GM18909 (cell line): ENCODE data around the gene EBF4.

Source experiments
- ATAC-seq: cut with Tn5 transposase; IDR thresholded peaks from one replicate; pipeline ENCODE4 v1.9.1; 2021; ENCODE audit warnings: mild to moderate bottlenecking; ENCODE audit not compliant: unreplicated experiment, poor library complexity

EBF4 gene

DNA sequence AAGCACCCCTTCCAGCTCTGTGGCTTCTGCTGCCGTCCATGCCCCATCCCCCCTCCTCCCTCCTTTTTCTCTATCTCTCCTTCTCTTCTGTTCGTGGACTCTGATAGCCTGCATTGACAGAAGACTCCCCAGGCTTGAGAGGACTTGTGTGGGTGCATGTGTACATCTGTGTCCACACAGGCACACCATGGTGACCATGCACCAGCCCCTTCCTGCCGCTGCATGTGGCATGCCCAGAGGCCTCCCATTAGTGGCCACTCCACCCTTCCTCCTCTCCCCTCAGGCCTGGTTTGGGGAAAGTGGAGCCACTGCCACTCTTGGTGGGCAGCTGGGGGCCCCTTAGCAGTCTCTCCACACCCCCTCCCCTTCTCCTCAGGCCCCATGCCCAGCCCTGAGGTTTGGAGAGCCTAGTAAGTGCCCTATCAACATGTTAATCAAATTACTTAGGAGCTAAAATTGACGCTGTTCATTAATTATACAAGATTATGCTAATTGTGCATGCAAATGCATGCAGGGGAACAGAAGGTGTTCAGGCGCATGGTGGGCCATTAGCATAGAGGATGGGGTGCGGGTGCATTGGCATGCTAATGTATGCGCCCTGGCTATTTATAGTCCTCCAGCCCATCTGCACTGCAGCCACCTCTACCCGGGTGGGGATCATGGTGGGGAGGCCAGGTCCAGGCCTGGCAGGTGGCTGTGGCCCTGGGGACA lies 45.9 kb downstream of the EBF4 start:
- no peak for ATAC-seq

DNA sequence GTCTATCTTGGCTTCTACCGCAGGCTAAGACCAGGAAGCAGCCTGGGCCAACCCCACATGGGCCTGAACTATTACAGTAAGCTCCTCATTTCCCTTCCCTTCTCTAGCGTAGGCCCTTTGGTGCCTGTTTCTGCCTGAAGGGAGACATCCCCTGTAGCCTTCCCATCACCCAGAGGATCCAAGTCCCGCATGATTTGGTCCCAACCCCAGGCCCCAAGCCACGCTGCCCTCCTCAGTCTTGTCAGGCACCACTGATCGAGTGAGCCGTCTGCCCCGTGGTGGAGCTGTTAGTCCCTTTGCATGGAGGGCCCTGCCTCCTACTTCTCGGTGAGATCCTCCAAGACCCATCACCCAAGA lies 46.4 kb downstream of the EBF4 start:
- no peak for ATAC-seq

DNA sequence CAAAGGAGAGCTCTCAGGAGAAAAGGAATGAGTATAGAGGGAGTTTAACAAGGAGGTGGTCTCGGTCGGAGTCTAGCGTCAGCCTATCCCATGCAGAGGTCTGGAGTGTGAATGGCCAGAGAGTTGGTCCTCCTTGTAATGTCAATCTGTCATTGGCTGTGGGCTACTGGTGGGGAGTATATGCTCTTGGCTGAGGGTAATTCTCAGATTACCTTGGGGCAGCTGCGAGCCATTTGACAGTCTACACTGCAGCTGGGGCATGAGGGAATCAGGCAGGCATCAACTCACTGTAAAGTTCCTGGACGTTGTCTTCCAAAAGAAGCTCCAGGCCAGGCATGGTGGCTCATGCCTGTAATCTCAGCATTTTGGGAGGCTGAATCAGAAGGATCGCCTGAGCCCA lies 48.1 kb downstream of the EBF4 start:
- no peak for ATAC-seq

DNA sequence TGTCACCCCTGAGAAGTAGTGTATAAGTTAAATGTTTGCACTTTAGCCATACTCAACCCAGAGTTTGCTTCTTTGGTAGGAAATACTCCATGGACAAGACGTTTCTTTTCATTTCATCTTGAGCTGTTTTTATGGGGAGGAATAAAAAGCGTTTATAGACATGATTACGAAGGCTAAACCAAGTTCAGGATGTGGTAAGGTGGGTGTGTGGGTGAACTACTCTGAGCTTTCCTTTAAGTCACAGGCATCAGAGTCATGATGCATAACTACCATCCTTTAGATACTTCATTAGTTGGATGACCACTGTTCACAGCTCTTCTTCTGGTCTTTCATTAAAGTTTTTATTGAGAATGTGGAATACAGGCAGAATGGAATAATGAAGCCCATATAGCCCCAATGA lies 48.9 kb downstream of the EBF4 start:
- no peak for ATAC-seq

DNA sequence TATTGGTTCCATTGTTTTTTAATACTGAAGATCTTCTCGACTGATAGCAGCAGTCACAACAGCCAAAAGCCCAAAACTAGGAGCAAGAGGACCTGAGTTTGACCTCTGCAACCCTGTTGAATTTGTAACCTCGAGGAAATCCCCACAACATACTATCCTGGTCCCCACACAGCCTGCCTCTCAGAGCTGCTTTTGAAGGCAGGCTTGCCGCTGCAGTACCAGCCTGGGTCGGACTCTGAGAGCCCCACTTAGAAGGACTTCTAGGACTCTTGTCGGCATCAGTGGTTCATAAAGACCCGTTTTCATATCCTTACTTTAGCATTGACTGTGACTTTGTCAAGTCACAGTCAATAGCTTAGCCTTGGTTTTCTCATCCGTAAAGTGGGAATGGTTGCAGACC lies 49.3 kb downstream of the EBF4 start:
- no peak for ATAC-seq

DNA sequence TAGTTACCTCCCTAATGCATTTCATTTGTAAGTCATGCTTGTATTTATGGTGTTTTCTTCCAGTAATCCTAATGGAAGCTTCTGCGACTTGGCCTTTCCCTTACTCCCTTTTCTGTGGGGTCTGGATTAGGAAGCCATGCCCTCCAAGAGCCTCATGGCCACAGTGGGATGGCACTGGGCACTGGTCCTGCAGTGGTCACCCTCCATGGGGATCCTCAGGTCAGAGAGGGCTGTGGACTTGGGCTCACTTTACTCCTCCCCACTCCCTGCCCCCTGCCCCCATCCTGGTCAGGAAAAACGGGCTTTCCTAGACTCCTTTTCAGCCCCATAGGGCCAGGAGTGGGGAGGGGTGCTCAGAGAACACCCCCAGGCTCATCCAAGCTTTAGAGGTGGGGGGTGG lies 49.9 kb downstream of the EBF4 start:
- ATAC-seq, result no peak

DNA sequence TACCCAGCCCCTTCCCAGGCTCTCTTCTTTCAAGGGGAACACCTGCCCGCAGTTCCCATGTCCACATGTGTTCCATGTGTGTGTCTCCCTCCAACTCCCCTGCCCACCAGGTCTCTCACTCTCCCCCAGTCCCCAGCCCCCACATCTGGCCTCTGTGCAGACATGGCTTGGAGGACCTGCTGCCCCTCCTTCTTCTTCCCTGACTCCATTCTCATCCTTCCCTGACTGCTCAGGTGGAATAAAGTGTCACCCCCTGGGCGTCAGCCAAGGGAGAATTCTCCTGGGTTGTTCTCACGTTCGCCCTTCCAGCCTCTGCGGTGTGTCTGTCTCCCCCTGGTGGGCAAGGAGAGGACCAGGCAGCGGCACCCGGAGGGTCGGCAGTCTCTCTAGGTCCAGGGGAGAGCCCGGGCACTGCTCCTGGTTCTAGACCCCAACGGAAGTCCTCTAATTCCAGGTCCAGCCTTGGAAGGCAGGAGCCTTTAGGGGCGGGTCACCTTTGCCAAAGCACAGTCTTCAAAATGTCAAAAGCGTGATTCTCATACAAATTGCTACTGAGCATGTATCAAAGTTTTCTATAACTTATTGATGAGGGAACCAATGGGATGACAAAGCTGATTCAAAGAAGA lies 50.5 kb downstream of the EBF4 start:
- no peak for ATAC-seq

DNA sequence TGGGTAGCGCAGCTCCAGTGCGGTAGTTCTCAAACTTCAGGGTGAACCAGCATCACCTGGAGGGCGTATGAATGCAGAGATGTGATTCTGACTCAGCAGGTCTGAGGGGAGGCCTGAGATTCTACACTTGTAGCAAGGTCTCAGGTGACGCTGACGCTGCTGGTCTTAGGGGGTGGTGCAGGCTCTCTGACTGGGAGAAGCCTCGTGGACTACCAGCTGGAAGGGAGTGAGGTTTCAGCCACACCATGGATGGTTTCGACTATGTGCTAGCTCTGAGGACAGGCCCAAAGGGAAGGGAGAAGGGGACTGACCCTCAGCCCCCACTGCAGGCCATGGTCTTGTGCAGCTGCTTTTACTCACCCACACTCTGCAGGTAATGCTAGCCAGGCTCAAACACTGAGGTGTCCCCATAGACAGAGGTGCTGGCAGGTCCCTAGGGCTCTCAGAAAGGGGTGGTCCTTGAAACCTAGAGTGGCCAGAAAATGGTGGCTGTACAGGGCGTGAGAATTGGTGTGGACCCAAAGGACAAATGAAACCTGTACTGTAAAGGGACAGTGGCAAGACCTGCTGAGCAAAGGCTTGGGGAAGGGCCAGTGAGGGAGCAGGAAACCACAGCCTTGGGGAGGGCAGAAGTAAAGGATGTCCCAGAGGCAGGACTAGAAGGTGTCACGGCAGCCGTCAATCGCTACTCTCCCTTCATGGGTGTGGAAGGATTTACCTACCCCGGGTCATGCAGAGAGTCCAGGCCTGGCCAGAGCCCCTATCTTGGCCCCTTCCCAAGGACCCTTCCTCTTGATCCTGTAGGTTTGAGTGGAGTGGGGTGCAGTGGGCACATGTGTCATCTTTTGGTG lies 52.7 kb downstream of the EBF4 start:
- no peak for ATAC-seq

DNA sequence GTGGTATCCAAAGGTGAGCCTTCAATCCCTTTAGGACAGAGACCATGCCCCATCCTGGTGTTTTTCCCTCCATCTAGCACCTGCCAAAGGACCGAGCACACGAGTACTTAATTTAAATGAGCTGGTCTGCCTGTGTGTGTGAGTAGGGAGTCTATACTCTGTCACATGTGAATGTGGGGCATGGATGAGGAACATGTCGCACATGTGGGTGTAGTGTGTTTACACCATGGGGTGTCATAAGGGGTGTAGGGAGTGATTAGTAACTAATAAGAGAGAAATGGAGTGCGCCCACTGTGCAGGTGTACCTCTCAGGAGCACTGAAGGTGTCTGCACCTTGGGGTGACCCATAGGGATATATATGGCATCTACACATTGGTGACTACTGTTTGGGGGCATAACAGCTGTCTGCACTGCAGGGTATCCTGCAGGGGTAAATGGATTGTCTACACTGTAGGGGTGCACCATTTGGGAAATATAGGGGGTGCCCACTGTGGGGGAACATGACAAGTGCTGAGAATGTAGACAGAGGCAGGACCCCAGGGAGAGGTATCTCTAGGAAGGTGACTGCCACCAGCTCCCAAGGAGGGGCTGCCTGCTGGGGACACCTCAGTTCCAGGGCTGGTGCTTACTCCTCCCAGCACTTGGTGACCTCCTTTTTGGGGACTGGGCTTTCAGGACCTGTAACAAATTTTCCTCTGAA lies 53.5 kb downstream of the EBF4 start:
- no peak for ATAC-seq

DNA sequence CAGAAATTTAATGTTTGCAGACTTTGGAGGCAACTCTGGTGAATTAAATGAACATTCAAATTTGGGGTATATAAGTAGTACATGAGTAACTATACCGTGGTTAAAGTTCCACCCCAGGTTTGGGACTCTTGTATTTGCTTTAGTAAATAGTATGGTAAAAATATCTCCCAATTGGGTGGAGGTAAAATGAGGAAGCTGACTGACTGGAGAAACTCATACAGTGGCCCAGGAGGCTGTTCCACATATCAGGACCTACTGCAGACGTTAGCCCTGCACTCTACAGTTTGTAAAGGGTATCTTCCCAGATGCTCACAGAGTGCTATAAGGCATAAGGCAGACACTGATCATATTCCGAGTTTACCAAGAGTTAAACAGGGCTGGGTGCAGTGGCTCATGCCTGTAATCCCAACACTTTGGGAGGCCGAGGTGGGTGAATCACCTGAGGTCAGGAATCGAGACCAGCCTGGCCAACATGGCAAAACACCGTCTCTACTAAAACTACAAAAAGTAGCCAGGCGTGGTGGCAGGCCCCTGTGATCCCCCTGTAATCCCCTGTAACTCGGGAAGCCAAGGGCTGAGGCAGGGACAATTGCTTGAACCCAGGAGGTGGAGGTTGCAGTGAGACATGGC lies 54.2 kb downstream of the EBF4 start:
- ATAC-seq, result no peak

DNA sequence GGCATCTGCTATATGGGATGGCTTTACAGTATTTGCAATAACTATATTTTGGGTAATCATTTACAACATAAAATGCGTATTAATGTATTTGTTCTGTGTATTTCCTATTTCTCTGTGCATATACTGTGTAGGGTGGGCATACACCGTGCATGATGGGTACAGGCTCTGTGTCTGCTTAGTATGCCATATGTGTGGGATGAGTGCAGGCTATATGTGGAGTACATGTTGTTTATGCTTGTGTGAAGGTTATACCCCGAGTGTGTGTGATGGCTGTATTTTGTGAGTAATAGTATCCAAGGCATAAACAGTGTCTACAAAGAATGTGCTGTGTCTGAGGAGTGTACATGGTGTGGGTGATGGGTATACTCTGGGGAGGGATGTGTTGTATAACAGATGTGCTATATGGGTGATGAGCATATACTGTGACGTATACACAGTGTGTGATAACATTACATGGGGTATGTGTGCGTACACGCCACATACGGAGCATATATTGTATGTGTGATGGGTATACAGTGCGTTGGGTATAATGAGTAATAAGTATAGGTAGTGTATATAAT lies 55.2 kb downstream of the EBF4 start:
- no peak for ATAC-seq

DNA sequence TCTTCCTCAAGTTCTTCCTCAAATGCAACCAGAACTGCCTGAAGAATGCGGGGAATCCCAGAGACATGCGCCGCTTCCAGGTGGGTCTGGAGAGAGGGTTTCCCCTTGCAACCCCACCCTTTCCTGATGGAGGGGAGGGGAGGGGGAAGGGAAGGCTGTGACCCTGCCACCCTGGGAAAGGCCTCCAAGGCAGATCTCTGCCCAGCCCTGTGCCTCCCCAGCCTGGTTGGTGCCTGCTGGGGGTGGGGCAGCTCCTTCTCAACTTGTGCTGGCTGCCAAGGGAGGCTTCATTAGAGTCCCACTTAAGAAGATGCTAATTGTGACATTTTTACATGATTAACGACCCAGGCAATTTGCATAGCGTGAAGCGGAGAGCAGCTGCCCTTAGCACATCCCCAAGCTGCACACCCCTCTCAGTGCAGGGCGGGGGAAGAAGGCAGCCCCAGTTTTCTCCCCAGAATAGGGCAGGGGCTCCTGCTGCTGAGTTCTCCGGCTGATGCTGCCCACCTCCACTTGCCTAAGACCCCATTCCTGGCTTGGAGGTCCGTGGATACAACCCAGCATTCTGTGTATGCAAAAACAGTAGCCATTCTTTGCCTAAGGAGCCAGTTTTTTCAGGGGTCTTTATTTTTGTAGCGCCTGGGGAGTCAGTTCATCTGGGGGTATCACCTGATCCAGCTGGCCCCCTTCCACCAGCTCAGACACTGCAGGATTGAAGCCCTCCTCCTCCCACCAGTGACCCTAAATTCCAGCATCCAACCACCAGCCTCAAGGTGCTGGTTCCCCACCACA lies 56.2 kb downstream of the EBF4 start:
- no peak for ATAC-seq

DNA sequence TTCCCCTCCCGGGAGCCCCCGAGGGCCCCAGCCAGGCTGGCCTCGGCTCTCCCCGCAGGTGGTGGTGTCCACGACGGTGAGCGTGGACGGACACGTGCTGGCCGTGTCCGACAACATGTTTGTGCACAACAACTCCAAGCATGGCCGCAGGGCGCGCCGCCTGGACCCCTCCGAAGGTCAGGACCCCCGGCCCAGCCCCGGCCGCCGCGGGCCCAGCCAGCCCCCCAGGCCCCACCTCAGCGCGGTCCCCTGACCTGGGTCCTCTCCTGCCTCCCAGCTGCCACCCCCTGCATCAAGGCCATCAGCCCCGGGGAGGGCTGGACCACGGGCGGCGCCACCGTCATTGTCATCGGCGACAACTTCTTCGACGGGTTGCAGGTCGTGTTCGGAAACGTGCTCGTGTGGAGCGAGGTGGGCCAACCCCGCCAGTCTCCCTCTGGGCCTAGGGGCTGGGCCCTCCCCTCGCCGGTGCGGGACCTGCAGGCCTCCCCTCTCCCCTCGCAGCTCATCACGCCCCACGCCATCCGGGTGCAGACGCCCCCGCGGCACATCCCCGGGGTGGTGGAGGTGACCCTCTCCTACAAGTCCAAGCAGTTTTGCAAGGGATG lies 56.9 kb downstream of the EBF4 start:
- no peak for ATAC-seq

DNA sequence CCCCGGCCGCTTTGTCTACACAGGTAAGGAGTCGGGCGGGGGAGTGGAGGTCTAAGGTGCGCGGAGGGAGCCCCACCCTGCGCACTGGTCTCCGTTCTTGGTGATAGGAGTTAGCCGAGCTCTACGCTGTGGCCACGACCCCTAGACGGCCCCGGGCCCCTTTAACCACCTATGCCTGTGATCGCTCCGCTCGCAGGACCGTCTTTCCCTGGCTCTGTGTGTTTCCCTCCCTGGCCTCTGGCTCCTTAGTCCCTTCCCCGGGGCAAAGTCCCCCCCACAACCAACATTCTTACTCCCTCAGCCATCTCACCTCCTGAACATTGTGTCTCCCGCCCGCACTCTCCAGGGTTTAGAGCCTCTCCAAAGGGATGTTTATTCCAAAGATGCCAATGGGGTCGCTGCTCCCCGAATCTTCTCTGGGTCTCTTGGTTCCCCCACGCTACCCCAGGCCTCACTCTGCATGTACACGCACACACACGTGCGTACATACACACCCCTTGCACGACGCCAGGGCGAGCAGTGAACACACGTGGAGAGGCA lies 57.4 kb downstream of the EBF4 start:
- ATAC-seq, result no peak

DNA sequence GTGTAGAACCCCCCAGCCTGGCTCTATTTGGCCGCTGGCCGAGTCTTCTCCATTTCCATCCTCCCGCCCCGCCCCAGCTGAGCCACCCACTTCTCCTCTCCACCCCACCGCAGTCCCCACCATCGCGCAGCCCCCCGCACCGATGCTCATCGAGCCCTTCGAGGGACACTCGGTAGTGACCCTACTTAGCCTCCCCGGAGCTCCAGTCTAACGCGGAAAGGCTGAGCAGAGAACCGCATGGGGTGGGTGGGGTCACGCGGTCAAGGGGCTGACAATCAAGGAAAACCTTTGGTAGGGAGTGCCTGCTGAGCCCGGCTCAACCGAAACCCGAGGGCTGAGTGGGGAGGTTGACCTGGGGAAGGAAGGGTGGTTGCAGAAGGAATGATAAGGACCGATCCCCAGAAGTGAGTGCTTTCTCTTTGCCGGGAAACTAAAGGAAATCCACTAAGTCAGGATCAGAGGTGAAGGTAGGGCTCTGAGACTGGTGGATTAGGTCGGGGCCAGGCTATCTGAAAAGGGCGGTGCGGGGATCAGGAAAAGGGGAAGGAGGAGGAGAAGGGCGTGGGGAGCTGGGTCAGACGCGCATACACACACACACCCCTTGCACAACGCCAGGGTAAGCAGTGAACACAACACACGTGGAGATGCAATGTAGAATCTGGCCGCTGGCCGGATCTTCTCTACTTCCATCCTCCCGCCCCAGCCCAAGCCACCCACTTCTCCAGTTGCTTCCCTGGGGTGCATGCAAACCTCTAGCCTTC lies 58.1 kb downstream of the EBF4 start:
- ATAC-seq, result no peak

DNA sequence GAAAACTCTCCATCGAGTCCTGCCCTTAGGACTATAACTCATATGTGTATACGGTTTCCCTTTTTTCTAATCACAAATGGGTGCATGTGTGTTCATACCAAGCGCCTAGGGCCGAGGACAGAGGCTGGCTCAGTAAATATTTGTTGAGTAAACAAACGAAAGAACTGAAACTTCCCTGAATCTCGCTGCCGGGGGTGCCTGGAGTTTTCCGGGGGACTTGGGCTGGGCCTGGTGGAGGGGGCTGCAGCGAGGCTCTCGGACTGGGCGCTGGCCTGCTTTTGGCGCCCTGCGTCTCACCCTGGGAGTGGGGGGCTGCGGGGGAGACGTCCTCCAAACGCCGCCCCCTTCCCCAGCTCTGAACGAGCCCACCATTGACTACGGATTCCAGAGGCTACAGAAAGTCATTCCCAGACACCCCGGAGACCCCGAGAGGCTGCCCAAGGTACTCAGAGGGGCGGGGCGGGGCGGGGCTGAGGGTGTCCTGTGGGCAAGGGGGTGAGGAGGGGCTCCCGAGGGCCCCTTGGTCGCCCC lies 58.8 kb downstream of the EBF4 start:
- no peak for ATAC-seq

DNA sequence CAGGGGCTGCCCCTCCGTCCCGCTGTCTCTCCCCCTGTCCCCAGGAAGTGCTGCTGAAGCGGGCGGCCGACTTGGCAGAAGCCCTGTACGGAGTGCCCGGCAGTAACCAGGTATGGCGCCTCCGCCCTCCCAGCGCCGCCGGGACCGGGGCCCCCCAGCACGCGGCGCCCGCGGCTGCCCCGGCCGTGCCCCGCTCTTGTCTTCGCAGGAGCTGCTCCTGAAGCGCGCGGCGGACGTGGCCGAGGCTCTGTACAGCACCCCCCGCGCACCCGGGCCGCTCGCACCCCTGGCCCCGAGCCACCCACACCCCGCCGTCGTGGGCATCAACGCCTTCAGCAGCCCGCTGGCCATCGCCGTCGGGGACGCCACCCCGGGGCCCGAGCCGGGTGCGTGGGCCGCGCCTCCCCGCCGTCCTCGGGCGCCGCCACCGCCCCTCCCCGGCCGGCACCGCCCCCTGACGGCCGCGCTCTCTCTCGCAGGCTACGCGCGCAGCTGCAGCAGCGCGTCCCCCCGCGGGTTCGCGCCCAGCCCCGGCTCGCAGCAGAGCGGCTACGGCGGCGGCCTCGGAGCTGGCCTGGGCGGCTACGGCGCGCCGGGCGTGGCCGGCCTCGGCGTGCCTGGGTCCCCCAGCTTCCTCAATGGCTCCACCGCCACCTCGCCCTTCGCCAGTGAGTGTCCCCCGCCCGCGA lies 59.4 kb downstream of the EBF4 start:
- ATAC-seq, result no peak
